GM10266 (cell line): Measurements from ENCODE around the gene MRPS15.
A peak's percentile ranks its signal among the peaks of the same experiment; 100 is the strongest.

Source experiments
- DNase-seq: peaks from one replicate; pipeline ENCODE4 v3.0.0; 2012; ENCODE audit errors: extremely low spot score
- TF ChIP-seq, protein P1 (sequence below): IDR thresholded peaks from 2 replicates; pipeline ENCODE4 v1.5.1; 2012; ENCODE audit warnings: mild to moderate bottlenecking, low read depth; ENCODE audit not compliant: control insufficient read depth, insufficient read depth; ENCODE audit errors: missing control alignments

The MRPS15 gene

DNA sequence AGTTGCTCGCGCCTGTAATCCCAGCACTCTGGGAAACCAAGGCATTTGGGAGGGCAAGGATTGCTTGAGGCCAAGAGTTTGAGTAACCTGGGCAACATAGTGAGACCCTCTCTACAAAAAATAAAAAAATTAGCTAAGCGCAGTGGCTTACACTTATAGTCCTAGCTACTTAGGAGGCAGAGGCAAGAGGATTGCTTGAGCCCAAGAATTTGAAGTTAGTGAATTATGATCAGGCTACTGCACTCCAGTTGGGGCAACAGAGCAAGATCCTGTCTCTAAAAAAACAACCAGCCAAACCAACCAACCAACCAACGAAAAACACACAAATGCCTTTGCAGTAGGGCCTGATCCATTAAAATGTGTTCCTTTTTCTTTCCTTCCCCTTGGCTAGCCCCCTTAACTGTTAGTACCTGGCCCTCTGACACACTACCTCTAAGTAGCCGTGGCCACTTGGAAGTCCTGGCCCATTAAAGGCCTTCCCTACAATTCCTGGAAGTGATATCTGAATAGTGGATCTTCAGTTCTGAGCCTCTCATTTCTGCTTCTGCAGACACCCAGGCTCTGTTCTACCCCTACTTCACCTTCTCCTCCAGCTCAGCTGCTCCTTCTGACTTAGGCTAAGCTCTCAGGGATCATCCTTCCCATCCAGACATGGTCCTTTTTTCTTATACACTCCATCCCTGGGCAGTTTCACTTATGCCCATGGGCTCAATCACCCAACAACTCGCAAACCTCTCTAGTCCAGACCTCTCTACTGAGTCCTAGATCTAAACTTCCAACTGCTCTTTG lies 10.4 kb downstream of the MRPS15 start:
- DNase-seq, result no peak
- TF ChIP-seq, protein P1, sequence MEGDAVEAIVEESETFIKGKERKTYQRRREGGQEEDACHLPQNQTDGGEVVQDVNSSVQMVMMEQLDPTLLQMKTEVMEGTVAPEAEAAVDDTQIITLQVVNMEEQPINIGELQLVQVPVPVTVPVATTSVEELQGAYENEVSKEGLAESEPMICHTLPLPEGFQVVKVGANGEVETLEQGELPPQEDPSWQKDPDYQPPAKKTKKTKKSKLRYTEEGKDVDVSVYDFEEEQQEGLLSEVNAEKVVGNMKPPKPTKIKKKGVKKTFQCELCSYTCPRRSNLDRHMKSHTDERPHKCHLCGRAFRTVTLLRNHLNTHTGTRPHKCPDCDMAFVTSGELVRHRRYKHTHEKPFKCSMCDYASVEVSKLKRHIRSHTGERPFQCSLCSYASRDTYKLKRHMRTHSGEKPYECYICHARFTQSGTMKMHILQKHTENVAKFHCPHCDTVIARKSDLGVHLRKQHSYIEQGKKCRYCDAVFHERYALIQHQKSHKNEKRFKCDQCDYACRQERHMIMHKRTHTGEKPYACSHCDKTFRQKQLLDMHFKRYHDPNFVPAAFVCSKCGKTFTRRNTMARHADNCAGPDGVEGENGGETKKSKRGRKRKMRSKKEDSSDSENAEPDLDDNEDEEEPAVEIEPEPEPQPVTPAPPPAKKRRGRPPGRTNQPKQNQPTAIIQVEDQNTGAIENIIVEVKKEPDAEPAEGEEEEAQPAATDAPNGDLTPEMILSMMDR, result no peak

DNA sequence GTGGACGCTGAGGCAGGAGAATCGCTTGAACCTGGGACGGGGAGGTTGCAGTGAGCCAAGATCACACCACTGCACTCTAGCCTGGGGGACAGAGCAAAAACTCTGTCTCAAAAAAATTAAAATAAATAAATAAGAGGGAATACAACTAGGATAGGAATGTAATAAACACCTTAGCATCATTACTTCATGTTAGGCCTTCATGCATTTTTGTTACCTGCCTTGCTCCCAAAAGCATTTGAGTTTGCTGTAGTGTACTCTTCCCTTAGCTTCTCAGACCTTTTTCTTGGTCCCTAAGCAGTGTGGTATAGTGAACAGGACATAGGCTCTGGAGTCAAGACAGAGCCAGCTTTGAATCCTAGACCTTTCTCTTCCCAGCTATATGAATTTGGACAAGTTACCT lies 11.1 kb downstream of the MRPS15 start:
- DNase-seq, result no peak
- TF ChIP-seq, protein P1, result no peak

DNA sequence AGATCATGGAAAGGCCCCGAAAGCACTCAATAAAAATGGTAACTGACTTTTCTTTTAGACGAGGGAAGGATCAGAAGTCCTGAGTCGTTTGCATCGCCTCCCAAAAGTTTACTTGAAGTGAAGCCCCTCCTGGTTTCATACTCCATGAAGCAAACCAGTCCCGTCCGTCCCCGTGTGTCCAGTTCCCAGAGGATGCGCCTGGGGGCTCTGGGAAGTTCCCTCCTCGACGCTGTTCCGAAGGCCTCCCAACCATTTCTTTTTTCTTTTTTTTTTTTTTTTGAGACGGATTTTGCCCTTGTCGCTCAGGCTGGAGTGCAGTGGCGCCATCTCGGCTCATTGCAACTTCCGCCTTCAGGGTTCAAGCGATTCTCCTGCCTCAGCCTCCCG lies 13.3 kb downstream of the MRPS15 start:
- TF ChIP-seq, protein P1, result no peak
- no peak for DNase-seq

DNA sequence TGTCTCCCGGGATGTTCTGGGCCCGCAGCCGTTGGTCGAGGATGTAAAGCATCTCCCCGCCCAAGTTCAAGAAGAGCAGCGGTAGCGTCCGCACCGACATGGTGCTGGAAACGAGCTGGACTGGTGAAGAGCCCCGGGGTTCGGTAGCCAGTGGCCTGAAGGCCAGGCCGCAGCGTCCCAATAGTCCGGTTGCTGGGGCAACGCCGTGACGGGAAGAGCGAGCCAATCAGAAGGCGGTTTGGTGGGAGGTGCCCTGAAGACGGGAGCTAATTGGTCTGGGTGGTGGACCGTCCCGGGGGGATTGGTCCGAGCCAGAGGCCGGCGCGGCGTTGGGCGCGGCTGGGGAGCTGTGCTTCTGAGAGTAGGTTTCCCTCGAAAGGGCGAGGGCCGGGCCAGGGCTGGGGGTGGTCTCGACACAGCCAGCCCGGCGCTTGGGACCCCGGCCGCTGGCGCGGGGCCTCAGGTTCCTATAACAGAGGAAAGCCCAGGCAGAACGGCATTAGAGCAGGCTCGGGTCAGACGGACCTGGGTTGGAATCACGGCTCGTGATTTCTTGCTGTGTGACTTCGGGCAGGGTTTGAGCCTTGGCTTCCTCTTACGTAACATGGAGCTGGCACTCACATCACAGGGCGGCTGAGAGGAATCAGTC lies 13.8 kb downstream of the MRPS15 start, which contains the start of gene OSCP1:
OSCP1 (minus strand) TSS at position 182 of the 649 bp plus-strand sequence; CDS start at position 100, 82 bp downstream.
- TF ChIP-seq, protein P1, result no peak
- DNase-seq, result peak; percentile 98

DNA sequence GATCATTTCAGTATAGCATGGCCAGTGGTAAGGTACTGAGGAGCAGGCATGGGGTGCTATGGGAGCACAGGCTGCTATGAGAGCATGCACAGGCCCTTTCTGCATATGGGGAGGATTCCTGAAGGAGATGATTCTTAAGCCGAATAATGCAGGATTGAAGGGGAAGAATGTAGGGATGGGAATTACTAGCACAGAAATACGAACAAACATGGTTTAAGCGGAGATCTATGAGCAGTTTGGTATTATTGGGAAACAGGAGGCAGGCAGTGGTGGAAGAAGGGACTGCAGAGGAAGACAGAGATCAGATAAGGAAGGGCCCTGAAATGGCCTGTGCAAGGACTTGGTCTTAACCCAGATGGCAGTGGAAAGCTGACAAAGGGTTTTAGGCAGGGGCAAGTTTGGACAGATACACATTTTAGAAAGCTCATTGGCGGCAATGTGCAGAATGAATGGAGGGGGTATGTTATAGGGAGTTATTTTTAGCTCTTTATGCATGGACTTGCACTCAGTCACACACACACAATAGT lies 15.6 kb downstream of the MRPS15 start:
- DNase-seq, result no peak
- TF ChIP-seq, protein P1, result no peak

DNA sequence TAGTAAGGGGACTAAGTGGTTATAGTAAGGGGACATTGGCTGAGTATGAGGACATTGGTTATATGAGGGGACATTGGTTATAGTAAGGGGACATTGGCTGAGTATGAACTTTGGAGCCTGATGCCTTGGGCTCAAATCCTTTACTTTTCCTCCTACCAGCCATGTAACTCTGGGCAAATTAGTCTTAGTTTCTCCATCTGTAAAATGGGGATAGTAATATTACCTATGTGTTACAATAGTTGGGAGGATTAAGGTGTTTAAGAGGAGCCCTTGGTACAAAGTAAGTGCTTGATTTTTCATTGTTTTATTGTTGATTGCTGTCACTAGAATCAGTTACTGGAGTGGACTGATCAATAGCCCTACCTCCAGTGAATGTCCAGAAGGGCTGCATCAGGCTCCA lies 16.7 kb downstream of the MRPS15 start:
- DNase-seq, result no peak
- TF ChIP-seq, protein P1, result no peak

DNA sequence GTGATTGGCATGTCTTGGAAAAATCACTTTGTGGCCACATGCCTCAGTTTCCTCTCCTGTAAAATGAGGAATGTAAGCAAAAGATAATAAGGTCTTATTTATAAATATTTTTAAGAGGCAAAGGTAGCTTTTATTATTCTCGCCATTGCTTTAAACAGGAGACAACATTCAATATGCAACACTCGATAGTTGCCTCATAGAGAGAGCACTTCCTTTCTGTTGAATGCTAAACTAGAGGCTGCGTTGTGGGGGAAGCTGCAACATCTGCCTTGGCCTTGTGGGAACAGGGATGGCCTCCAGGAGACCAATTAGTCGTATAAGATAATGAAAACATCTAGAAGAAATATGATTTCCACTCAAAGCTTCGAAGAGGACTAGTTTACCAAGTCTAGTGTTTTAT lies 17.4 kb downstream of the MRPS15 start:
- TF ChIP-seq, protein P1, result no peak
- DNase-seq, result no peak
